Endothelial cell of umbilical vein (primary cell): Measurements from ENCODE around the gene CPNE5. TPM values are rescaled to one million over a fixed set of nuclear protein-coding genes. Genes with fewer than 3 reads are reported as not detected.

Source experiments
- BruUV-seq: library from RNA; stranded (reverse); fragments of 400-500 nt; replicated peaks from 2 replicates; lab custom pipeline; 2021; lab: Mats Ljungman, UMichigan
- CTCF ChIA-PET: fragments of 300-600, 350-600 bp; sonication (Branson Sonifier 250); formaldehyde crosslinking; loops from one replicate; lab custom pipeline; 2021; ENCODE audit warnings: antibody characterized with exemption, inconsistent platforms; lab: Charles Lee
- POLR2A ChIA-PET: fragments of 300-600, 350-600 bp; sonication (Branson Sonifier 250); formaldehyde crosslinking; loops from one replicate; lab custom pipeline; 2021; ENCODE audit warnings: antibody characterized with exemption, inconsistent platforms; lab: Charles Lee
- DNase-seq: peaks from one replicate; pipeline ENCODE4 v3.0.0-alpha.2; 2011; ENCODE audit warnings: low read depth, low spot score
- FAIRE-seq: peaks from 2 replicates; lab custom pipeline; 2011; peaks lifted over from hg19 to GRCh38; lab: Jason Lieb, UNC
- H2AFZ ChIP-seq: 2 replicates; pipeline ENCODE4 v1.6.0; 2012; ENCODE audit warnings: low read depth, low read length, control low read depth, inconsistent platforms
- H3K27ac ChIP-seq: 2 replicates; pipeline ENCODE4 v1.5.1; 2011; ENCODE audit warnings: low read depth, mild to moderate bottlenecking, control low read depth, low read length, moderate library complexity; ENCODE audit not compliant: insufficient read depth
- H3K27me3 ChIP-seq, 2 experiments: 2 replicates each; pipeline versions ENCODE4 v1.6.0 to v1.6.1; 2011; ENCODE audit warnings: low read length in 2 of 2, mixed read lengths in 1 of 2; ENCODE audit not compliant: control insufficient read depth in 2 of 2, insufficient read depth in 2 of 2
- H3K36me3 ChIP-seq, 2 experiments: 2 replicates in 1 of 2; 3 replicates in 1 of 2; pipeline ENCODE4 v1.5.1; 2011; ENCODE audit warnings: low read length in 2 of 2, mild to moderate bottlenecking in 1 of 2, moderate library complexity in 1 of 2; ENCODE audit not compliant: control insufficient read depth in 2 of 2, insufficient read depth in 2 of 2; ENCODE audit errors: extremely low read depth in 1 of 2
- H3K4me1 ChIP-seq: 3 replicates; pipeline ENCODE4 v1.5.1; 2011; ENCODE audit warnings: mild to moderate bottlenecking, low read length; ENCODE audit not compliant: control insufficient read depth, insufficient read depth; ENCODE audit errors: extremely low read depth
- H3K4me2 ChIP-seq: 2 replicates; pipeline ENCODE4 v1.6.1; 2011; ENCODE audit warnings: low read length, control low read depth, mixed read lengths; ENCODE audit not compliant: insufficient read depth
- H3K4me3 ChIP-seq, 3 experiments: fragments of 200-600 bp in 1 of 3; sonication (generic), shearing (Covaris generic) in 1 of 3; replicated peaks in 1 of 3; 2 replicates each; pipeline ENCODE4 v1.5.1; 2011 to 2016; ENCODE audit warnings: control low read depth in 3 of 3, low read length in 3 of 3, mild to moderate bottlenecking in 2 of 3, inconsistent platforms in 1 of 3, low read depth in 1 of 3, moderate library complexity in 1 of 3; ENCODE audit not compliant: insufficient read depth in 1 of 3
- H3K79me2 ChIP-seq: 2 replicates; pipeline ENCODE4 v1.6.0; 2012; ENCODE audit warnings: low read length, inconsistent platforms; ENCODE audit not compliant: control insufficient read depth, insufficient read depth
- H3K9ac ChIP-seq: replicated peaks from 2 replicates; pipeline ENCODE3; 2011; ENCODE audit warnings: low read length, control low read depth; ENCODE audit not compliant: insufficient read depth; ENCODE audit errors: extremely low read depth
- H3K9me1 ChIP-seq: replicated peaks from 3 replicates; pipeline ENCODE4 v1.6.0; 2011; ENCODE audit warnings: mild to moderate bottlenecking, low read length; ENCODE audit not compliant: control insufficient read depth, insufficient read depth; ENCODE audit errors: extremely low read depth
- H3K9me3 ChIP-seq: replicated peaks from 2 replicates; pipeline ENCODE4 v1.5.1; 2012; ENCODE audit warnings: low read length, inconsistent platforms; ENCODE audit not compliant: control insufficient read depth, insufficient read depth
- H4K20me1 ChIP-seq: replicated peaks from 2 replicates; pipeline ENCODE3; 2011; ENCODE audit warnings: mild to moderate bottlenecking, low read length; ENCODE audit not compliant: control insufficient read depth, insufficient read depth; ENCODE audit errors: extremely low read depth
- EZH2 ChIP-seq: IDR thresholded peaks from 2 replicates; pipeline ENCODE4 v1.6.1; 2012; ENCODE audit warnings: borderline replicate concordance, low read depth, mild to moderate bottlenecking, moderate library complexity, low read length, inconsistent platforms; ENCODE audit not compliant: severe bottlenecking
- FOS ChIP-seq: IDR thresholded peaks from 2 replicates; pipeline ENCODE4 v1.6.1; 2011; ENCODE audit warnings: mild to moderate bottlenecking, low read length, moderate library complexity, borderline replicate concordance; ENCODE audit not compliant: insufficient read depth
- GATA2 ChIP-seq: IDR thresholded peaks from 2 replicates; pipeline ENCODE4 v1.7.0; 2011; ENCODE audit warnings: low read depth, mild to moderate bottlenecking, moderate library complexity, mixed read lengths, low read length; ENCODE audit not compliant: insufficient read length, insufficient read depth
- JUN ChIP-seq: IDR thresholded peaks from 2 replicates; pipeline ENCODE4 v1.6.1; 2011; ENCODE audit warnings: borderline replicate concordance, low read depth; ENCODE audit not compliant: insufficient read length, insufficient read depth
- MYC ChIP-seq: IDR thresholded peaks from one replicate; pipeline ENCODE4 v1.6.1; 2011; ENCODE audit warnings: mild to moderate bottlenecking, low read depth, low read length
- POLR2A ChIP-seq: IDR thresholded peaks from 2 replicates; pipeline ENCODE4 v1.6.1; 2012; ENCODE audit warnings: low read depth, mild to moderate bottlenecking, control low read depth, low read length
- POLR2AphosphoS5 ChIP-seq: IDR thresholded peaks from 2 replicates; pipeline ENCODE4 v1.6.1; 2012; ENCODE audit warnings: low read depth, mild to moderate bottlenecking, control low read depth, low read length, moderate library complexity; ENCODE audit not compliant: insufficient read depth
- dilution Hi-C: fragments of 300-500 bp; cut with MboI; formaldehyde crosslinking; loops from one replicate; pipeline ENCODE4 v1.15.0; 2019; ENCODE audit warnings: low sequenced_read_pairs; ENCODE audit not compliant: extremely low pct_ligation_motif_present
- intact Hi-C: fragments of 100-400 bp; cut with micrococcal nuclease; formaldehyde crosslinking; loops from one replicate; pipeline ENCODE4 v1.10.0; 2022
- polyA plus RNA-seq, 4 experiments: library from polyadenylated mRNA; depleted of rRNA in 3 of 4; stranded (reverse) in 3 of 4; unstranded in 1 of 4; fragments of >200 nt; gene quantifications; 2 replicates each; pipeline versions ENCODE4 v1.2.1 to v1.2.3, GENCODE V29; 2011 to 2012; ENCODE audit warnings: missing spikeins in 1 of 4
- total RNA-seq: library from RNA; stranded (reverse); gene quantifications from 2 replicates; pipeline ENCODE4 v1.2.3, GENCODE V29; 2021
- TF ChIP-seq, protein P1 (sequence below), 2 donors: IDR thresholded peaks; 1 replicate in 1 of 2; 2 replicates in 1 of 2; pipeline ENCODE4 v1.5.1; 2011; ENCODE audit warnings: low read length in 2 of 2, mild to moderate bottlenecking in 2 of 2, moderate library complexity in 2 of 2, control low read depth in 1 of 2, inconsistent platforms in 1 of 2, low read depth in 1 of 2; ENCODE audit not compliant: insufficient read depth in 1 of 2; ENCODE audit errors: extremely low read depth in 1 of 2
- TF ChIP-seq, protein P2 (sequence below): IDR thresholded peaks from 2 replicates; pipeline ENCODE4 v1.6.1; 2011; ENCODE audit not compliant: insufficient read depth, insufficient read length

The CPNE5 gene
- total and polyA plus RNA-seq, 2 donors (not counting 3 experiments of a cell fraction or from before 2014, with no cell fraction given), result 18.8 to 49.4 TPM

DNA sequence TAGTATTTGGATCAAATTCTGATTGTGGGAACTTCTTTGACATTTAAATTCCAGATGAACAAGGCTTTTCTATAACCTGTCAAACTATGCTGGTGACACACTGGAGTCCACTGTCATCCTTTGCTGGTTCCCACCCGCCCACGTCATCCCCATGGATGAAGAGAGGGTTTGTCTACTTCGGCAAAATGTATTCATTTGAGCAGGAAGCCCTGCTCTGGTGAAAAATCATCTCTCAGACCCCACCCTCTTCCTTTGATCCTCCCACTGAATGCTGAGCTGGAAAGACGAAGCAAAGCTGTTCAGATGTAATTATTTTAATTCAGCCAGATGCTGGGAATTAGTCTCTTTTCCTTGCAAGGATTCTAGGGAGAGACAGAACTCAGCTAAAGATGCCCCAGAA is 50.5 kb downstream of the CPNE5 start:
- Histone ChIP-seq H3K9me3 (no peaks in the 10 kb centered on the region), H3K79me2 (no peaks in the 10 kb centered on the region), H2AFZ (no peak overlapping the region), H4K20me1 (no peaks in the 10 kb centered on the region), H3K9ac (no peak overlapping the region), H3K4me3 (no peak overlapping the region), H3K9me1 (no peaks in the 10 kb centered on the region), H3K4me1 (peaks cover 4% of the 10 kb centered on the region), H3K36me3 (peaks cover 0 to 3% of the 10 kb centered on the region in 2 experiments), H3K27ac (no peak overlapping the region), H3K4me2 (no peak overlapping the region), H3K27me3 (no peaks in the 10 kb centered on the region)
- FAIRE-seq (peak; percentile 55), DNase-seq (no peak)
- no TSS peak for BruUV-seq
- ChIA-PET CTCF (interaction anchor here (0.7 to 26.6 kb wide), 8 partner anchors 10 to 229 kb away, joined by 3 to 552 read pairs (median 4); partner anchors contain the start of gene PPIL1), POLR2A (no interaction called here)
- dilution Hi-C loops (no loop called here), intact Hi-C loops (no loop called here)
- TF ChIP-seq FOS (no peak), POLR2A (no peak), POLR2AphosphoS5 (no peak), JUN (no peak)
- TF ChIP-seq, protein P1, sequence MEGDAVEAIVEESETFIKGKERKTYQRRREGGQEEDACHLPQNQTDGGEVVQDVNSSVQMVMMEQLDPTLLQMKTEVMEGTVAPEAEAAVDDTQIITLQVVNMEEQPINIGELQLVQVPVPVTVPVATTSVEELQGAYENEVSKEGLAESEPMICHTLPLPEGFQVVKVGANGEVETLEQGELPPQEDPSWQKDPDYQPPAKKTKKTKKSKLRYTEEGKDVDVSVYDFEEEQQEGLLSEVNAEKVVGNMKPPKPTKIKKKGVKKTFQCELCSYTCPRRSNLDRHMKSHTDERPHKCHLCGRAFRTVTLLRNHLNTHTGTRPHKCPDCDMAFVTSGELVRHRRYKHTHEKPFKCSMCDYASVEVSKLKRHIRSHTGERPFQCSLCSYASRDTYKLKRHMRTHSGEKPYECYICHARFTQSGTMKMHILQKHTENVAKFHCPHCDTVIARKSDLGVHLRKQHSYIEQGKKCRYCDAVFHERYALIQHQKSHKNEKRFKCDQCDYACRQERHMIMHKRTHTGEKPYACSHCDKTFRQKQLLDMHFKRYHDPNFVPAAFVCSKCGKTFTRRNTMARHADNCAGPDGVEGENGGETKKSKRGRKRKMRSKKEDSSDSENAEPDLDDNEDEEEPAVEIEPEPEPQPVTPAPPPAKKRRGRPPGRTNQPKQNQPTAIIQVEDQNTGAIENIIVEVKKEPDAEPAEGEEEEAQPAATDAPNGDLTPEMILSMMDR (IDR thresholded peaks at IDR 0.05; ENCODE audit: extremely low read depth in 1 of 2, insufficient read depth in 1 of 2, low read depth in 1 of 2, low read length in 2 of 2), result no peak

DNA sequence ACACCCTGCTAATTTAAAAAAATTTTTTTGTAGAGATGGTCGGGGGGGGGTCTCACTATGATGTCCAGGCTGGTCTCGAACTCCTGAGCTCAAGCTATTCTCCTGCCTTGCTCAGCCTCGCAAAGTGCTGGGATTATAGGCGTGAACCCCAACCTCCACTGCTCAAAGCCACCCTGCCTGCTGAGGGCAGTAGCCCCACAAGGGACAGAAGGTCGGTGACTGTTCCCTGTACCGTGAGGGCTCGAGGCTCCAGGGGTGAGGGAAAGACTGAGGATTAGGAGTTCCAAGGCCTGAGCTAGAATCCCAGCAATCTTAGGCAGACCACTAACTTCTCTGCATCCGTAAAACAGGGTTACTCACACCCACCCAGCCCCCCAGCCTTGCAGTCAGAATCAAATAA is 51.1 kb downstream of the CPNE5 start:
- H3K4me2 ChIP-seq, result no peak overlapping the region
- peaks cover 4% of the 10 kb centered on the region for H3K4me1 ChIP-seq
- no peaks in the 10 kb centered on the region for H4K20me1 ChIP-seq
- H2AFZ ChIP-seq, result no peak overlapping the region
- ChIA-PET POLR2A (no interaction called here), CTCF (interaction anchor here (1.3 to 26.6 kb wide), 6 partner anchors 10 to 230 kb away, joined by 3 to 552 read pairs (median 5); partner anchors contain the start of gene PPIL1)
- H3K9ac ChIP-seq, result no peak overlapping the region
- H3K4me3 ChIP-seq, result no peak overlapping the region
- no peaks in the 10 kb centered on the region for H3K79me2 ChIP-seq
- intact Hi-C loops (no loop called here), dilution Hi-C loops (no loop called here)
- TF ChIP-seq POLR2AphosphoS5, result no peak
- TF ChIP-seq GATA2, result no peak
- TF ChIP-seq, protein P1 (IDR thresholded peaks at IDR 0.05; ENCODE audit: extremely low read depth in 1 of 2, insufficient read depth in 1 of 2, low read depth in 1 of 2, low read length in 2 of 2), result no peak
- TF ChIP-seq MYC, result no peak
- no peak for TF ChIP-seq EZH2
- TF ChIP-seq FOS, result no peak
- no peak for TF ChIP-seq POLR2A
- TF ChIP-seq JUN, result no peak
- TF ChIP-seq, protein P2, sequence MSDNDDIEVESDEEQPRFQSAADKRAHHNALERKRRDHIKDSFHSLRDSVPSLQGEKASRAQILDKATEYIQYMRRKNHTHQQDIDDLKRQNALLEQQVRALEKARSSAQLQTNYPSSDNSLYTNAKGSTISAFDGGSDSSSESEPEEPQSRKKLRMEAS, result no peak
- no peak overlapping the region for H3K27ac ChIP-seq
- H3K9me1 ChIP-seq, result no peaks in the 10 kb centered on the region
- H3K9me3 ChIP-seq, result no peaks in the 10 kb centered on the region
- peaks cover 0 to 3% of the 10 kb centered on the region in 2 experiments for H3K36me3 ChIP-seq
- no TSS peak for BruUV-seq
- DNase-seq, result no peak
- no peaks in the 10 kb centered on the region for H3K27me3 ChIP-seq
- no peak for FAIRE-seq
